CD14-positive monocyte (primary cell): ENCODE measurements around the gene IDH2. TPM values are rescaled to one million over a fixed set of nuclear protein-coding genes. Genes with fewer than 3 reads are reported as not detected.
A peak's percentile ranks its signal among the peaks of the same experiment; 100 is the strongest.

Experiments used
- DNase-seq, 3 donors: peaks; one replicate each; pipeline ENCODE4 v3.0.0-alpha.2; 2011 to 2022
- H2AFZ ChIP-seq: 2 replicates; pipeline ENCODE4 v1.6.0; 2012; ENCODE audit warnings: mild to moderate bottlenecking, low read depth, low read length, inconsistent platforms; ENCODE audit not compliant: insufficient read depth, poor library complexity, severe bottlenecking
- H3K27ac ChIP-seq, 2 donors: 1 replicate in 1 of 2; 2 replicates in 1 of 2; pipeline ENCODE4 v1.5.1; 2012 to 2013; ENCODE audit warnings: low read length in 2 of 2, control low read depth in 1 of 2, inconsistent platforms in 1 of 2, low read depth in 1 of 2, mild to moderate bottlenecking in 1 of 2
- H3K27me3 ChIP-seq, 2 donors: one replicate each; pipeline versions ENCODE4 v1.6.0 to v1.6.1; 2011 to 2013; ENCODE audit warnings: low read length in 2 of 2; ENCODE audit not compliant: control insufficient read depth in 2 of 2, insufficient read depth in 2 of 2
- H3K36me3 ChIP-seq, 2 donors: replicated peaks in 1 of 2; 1 replicate in 1 of 2; 2 replicates in 1 of 2; pipeline versions ENCODE4 v1.5.1 to v1.6.1; 2012 to 2013; ENCODE audit warnings: low read length in 2 of 2, control low read depth in 1 of 2, inconsistent platforms in 1 of 2, mild to moderate bottlenecking in 1 of 2; ENCODE audit not compliant: insufficient read depth in 2 of 2, control insufficient read depth in 1 of 2
- H3K4me1 ChIP-seq, 2 donors: 1 replicate in 1 of 2; 2 replicates in 1 of 2; pipeline versions ENCODE4 v1.5.1 to v1.6.1; 2012 to 2013; ENCODE audit warnings: low read length in 2 of 2, control low read depth in 1 of 2, inconsistent platforms in 1 of 2, mild to moderate bottlenecking in 1 of 2, moderate library complexity in 1 of 2; ENCODE audit not compliant: insufficient read depth in 2 of 2, control insufficient read depth in 1 of 2
- H3K4me2 ChIP-seq: replicated peaks from 2 replicates; pipeline ENCODE3; 2012; ENCODE audit warnings: low read length, moderate library complexity, mild to moderate bottlenecking; ENCODE audit not compliant: poor library complexity, severe bottlenecking; ENCODE audit errors: extremely low read depth
- H3K4me3 ChIP-seq, 3 experiments: fragments of 200-600 bp in 1 of 3; sonication (generic) in 1 of 3; replicated peaks in 1 of 3; 1 replicate in 2 of 3; 2 replicates in 1 of 3; pipeline ENCODE4 v1.5.1; 2011 to 2013; ENCODE audit warnings: low read length in 3 of 3, mild to moderate bottlenecking in 3 of 3, control low read depth in 2 of 3, low read depth in 2 of 3, inconsistent platforms in 1 of 3, moderate library complexity in 1 of 3
- H3K79me2 ChIP-seq: 2 replicates; pipeline ENCODE4 v1.6.0; 2012; ENCODE audit warnings: mild to moderate bottlenecking, control low read depth, inconsistent platforms, low read length, moderate library complexity; ENCODE audit not compliant: insufficient read depth
- H3K9ac ChIP-seq: 2 replicates; pipeline ENCODE4 v1.6.0; 2017; ENCODE audit warnings: low read length, mild to moderate bottlenecking; ENCODE audit not compliant: insufficient read depth, poor library complexity, severe bottlenecking
- H3K9me3 ChIP-seq, 2 donors: replicated peaks in 1 of 2; 1 replicate in 1 of 2; 2 replicates in 1 of 2; pipeline versions ENCODE4 v1.5.1 to v1.6.1; 2012 to 2013; ENCODE audit warnings: low read length in 2 of 2, control low read depth in 1 of 2; ENCODE audit not compliant: control insufficient read depth in 1 of 2, insufficient read depth in 1 of 2
- H4K20me1 ChIP-seq: 2 replicates; pipeline ENCODE4 v1.6.0; 2012; ENCODE audit warnings: mild to moderate bottlenecking, low read length, control low read depth, moderate library complexity; ENCODE audit not compliant: insufficient read depth
- H3K27ac Mint-ChIP-seq, 7 donors: one replicate each; pipeline ENCODE4 v1.8.0; 2020; ENCODE audit warnings: mild to moderate bottlenecking in 7 of 7, mixed read lengths in 7 of 7, moderate library complexity in 6 of 7, inconsistent platforms in 2 of 7
- H3K27me3 Mint-ChIP-seq, 3 donors: one replicate each; pipeline ENCODE4 v1.8.0; 2021 to 2022; ENCODE audit warnings: low read depth in 3 of 3, mild to moderate bottlenecking in 3 of 3, mixed read lengths in 3 of 3, moderate library complexity in 3 of 3, inconsistent platforms in 1 of 3
- H3K36me3 Mint-ChIP-seq, 2 donors: one replicate each; pipeline ENCODE4 v1.8.0; 2020; ENCODE audit warnings: mixed read lengths in 2 of 2, inconsistent platforms in 1 of 2, mild to moderate bottlenecking in 1 of 2
- H3K4me1 Mint-ChIP-seq: one replicate; pipeline ENCODE4 v1.8.0; 2020; ENCODE audit warnings: mild to moderate bottlenecking, mixed read lengths
- H3K4me3 Mint-ChIP-seq, 2 donors: one replicate each; pipeline ENCODE4 v1.8.0; 2020; ENCODE audit warnings: mild to moderate bottlenecking in 2 of 2, mixed read lengths in 2 of 2, moderate library complexity in 1 of 2
- H3K9me3 Mint-ChIP-seq, 7 donors: one replicate each; pipeline ENCODE4 v1.8.0; 2020 to 2022; ENCODE audit warnings: mixed read lengths in 7 of 7, mild to moderate bottlenecking in 6 of 7, moderate library complexity in 6 of 7, inconsistent platforms in 2 of 7
- CTCF ChIP-seq: fragments of 200-600 bp; IDR thresholded peaks from one replicate; pipeline ENCODE4 v1.8.0; 2022; ENCODE audit warnings: antibody characterized with exemption, mild to moderate bottlenecking
- WGBS: methylation state at CpG from one replicate; pipeline ENCODE4 v1.1.5; 2013; ENCODE audit warnings: missing lambda C conversion rate; ENCODE audit not compliant: insufficient coverage; 5-methylcytosine and 5-hydroxymethylcytosine counted together
- intact Hi-C, 2 donors: fragments of 100-400 bp; cut with micrococcal nuclease; formaldehyde crosslinking; loops; one replicate each; pipeline versions ENCODE4 v1.15.0 to v1.15.1; 2023
- polyA plus RNA-seq, 3 donors: library from polyadenylated mRNA; depleted of rRNA in 1 of 3; unstranded in 2 of 3; stranded (reverse) in 1 of 3; fragments of 300-500 nt in 2 of 3; fragments of >200 nt in 1 of 3; fragmentation: Illumina TruSeq in 2 of 3; gene quantifications; 1 replicate in 2 of 3; 2 replicates in 1 of 3; pipeline ENCODE4 v1.2.3, GENCODE V29; 2012 to 2021

Gene IDH2
- polyA plus RNA-seq, 3 donors: 40.6 to 115 (median 82.2) TPM

- no peaks in the 10 kb centered on the region for H3K27me3 ChIP-seq
- H3K27me3 Mint-ChIP-seq: peaks cover 0 to 5% (median 0%) of the 10 kb centered on the region in 3 donors
- no peaks in the 10 kb centered on the region for H4K20me1 ChIP-seq
- no peak overlapping the region for H3K4me2 ChIP-seq
- peaks cover 83% of the 10 kb centered on the region for H3K79me2 ChIP-seq
- no peak for TF ChIP-seq CTCF
- H3K9me3 Mint-ChIP-seq: no peaks in the 10 kb centered on the region
- H3K27ac Mint-ChIP-seq: peak overlapping the region; percentile 28 to 88 (median 68)
- no peak overlapping the region for H2AFZ ChIP-seq
- intact Hi-C loops: loop anchor here (5.0 kb wide), 2 partner anchors 37 to 52 kb away; partner anchors contain the start of gene ZNF710 (in 1 of the 2)
- peak overlapping the region; percentile 19 to 21 for H3K27ac ChIP-seq
- H3K9ac ChIP-seq: no peak overlapping the region
- peak overlapping the region in 1 of 2 donors; percentile 63 for H3K4me3 Mint-ChIP-seq
- DNase-seq: no peak
- no peak overlapping the region for H3K4me3 ChIP-seq
- H3K36me3 ChIP-seq: peaks cover 5 to 17% of the 10 kb centered on the region in 2 donors
- no peaks in the 10 kb centered on the region for H3K9me3 ChIP-seq
- H3K4me1 Mint-ChIP-seq: peaks cover 81% of the 10 kb centered on the region
- peaks cover 66 to 73% of the 10 kb centered on the region in 2 donors for H3K4me1 ChIP-seq
- peaks cover 31 to 51% of the 10 kb centered on the region in 2 donors for H3K36me3 Mint-ChIP-seq
- WGBS: 42% methylated on average over 6 of the region's 7 CpGs
Measured at GRCh38 chr15:90054618-90055097, 47.6 kb downstream of the IDH2 start.

GRCh38 chr15:90053685-90054466 is 48.4 kb downstream of the IDH2 start:
- TF ChIP-seq CTCF: no peak
- H3K4me3 ChIP-seq: no peak overlapping the region
- H2AFZ ChIP-seq: no peak overlapping the region
- intact Hi-C loops: no loop called here
- H3K4me2 ChIP-seq: no peak overlapping the region
- no peak for DNase-seq
- H4K20me1 ChIP-seq: no peaks in the 10 kb centered on the region
- Mint-ChIP-seq H3K27ac (peak overlapping the region in 6 of 7 donors; percentile 50 to 86 (median 74)), H3K9me3 (no peaks in the 10 kb centered on the region), H3K4me3 (no peak overlapping the region), H3K27me3 (peaks cover 0 to 5% (median 0%) of the 10 kb centered on the region in 3 donors), H3K4me1 (peaks cover 79% of the 10 kb centered on the region), H3K36me3 (peaks cover 39 to 59% of the 10 kb centered on the region in 2 donors)
- H3K9ac ChIP-seq: no peak overlapping the region
- H3K79me2 ChIP-seq: peaks cover 90% of the 10 kb centered on the region
- H3K27me3 ChIP-seq: no peaks in the 10 kb centered on the region
- peaks cover 5 to 25% of the 10 kb centered on the region in 2 donors for H3K36me3 ChIP-seq
- no peaks in the 10 kb centered on the region for H3K9me3 ChIP-seq
- H3K4me1 ChIP-seq: peaks cover 59 to 65% of the 10 kb centered on the region in 2 donors
- H3K27ac ChIP-seq: peak overlapping the region; percentile 19 to 21
- 94% methylated on average over 9 of the region's 14 CpGs for WGBS
